Lower leg skin (tissue), 3 donors: ENCODE data around the gene DAP.

Experiments used
- POLR2A ChIP-seq, 2 donors: fragments of 450-650 bp; IDR thresholded peaks; one replicate each; pipeline ENCODE4 v1.6.1; 2016 to 2017; ENCODE audit warnings: antibody characterized with exemption in 2 of 2, mild to moderate bottlenecking in 1 of 2, moderate library complexity in 1 of 2
- TF ChIP-seq, protein P1 (sequence below), 3 donors: fragments of 450-650 bp; IDR thresholded peaks; one replicate each; pipeline ENCODE4 v1.5.1; 2016; ENCODE audit warnings: antibody characterized with exemption in 3 of 3, mild to moderate bottlenecking in 3 of 3, moderate library complexity in 2 of 3

GRCh38 chr5:10642367-10642766 is 118.7 kb downstream of the DAP start:
- TF ChIP-seq, protein P1, sequence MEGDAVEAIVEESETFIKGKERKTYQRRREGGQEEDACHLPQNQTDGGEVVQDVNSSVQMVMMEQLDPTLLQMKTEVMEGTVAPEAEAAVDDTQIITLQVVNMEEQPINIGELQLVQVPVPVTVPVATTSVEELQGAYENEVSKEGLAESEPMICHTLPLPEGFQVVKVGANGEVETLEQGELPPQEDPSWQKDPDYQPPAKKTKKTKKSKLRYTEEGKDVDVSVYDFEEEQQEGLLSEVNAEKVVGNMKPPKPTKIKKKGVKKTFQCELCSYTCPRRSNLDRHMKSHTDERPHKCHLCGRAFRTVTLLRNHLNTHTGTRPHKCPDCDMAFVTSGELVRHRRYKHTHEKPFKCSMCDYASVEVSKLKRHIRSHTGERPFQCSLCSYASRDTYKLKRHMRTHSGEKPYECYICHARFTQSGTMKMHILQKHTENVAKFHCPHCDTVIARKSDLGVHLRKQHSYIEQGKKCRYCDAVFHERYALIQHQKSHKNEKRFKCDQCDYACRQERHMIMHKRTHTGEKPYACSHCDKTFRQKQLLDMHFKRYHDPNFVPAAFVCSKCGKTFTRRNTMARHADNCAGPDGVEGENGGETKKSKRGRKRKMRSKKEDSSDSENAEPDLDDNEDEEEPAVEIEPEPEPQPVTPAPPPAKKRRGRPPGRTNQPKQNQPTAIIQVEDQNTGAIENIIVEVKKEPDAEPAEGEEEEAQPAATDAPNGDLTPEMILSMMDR (IDR thresholded peaks at IDR 0.05): no peak
- no peak for TF ChIP-seq POLR2A (IDR thresholded peaks at IDR 0.05)
